ENCODE measurements around the gene COX6A1. TPM values are rescaled to one million over a fixed set of nuclear protein-coding genes. Genes with fewer than 3 reads are reported as not detected.
"Not testable (repeated sequence)": the region's sequence is repeated elsewhere in the genome, so short reads cannot be mapped to it uniquely, and the experiment has no call there.

COX6A1 gene
- total RNA-seq, 2 donors from 2014 or later, result 182 to 201 TPM

DNA sequence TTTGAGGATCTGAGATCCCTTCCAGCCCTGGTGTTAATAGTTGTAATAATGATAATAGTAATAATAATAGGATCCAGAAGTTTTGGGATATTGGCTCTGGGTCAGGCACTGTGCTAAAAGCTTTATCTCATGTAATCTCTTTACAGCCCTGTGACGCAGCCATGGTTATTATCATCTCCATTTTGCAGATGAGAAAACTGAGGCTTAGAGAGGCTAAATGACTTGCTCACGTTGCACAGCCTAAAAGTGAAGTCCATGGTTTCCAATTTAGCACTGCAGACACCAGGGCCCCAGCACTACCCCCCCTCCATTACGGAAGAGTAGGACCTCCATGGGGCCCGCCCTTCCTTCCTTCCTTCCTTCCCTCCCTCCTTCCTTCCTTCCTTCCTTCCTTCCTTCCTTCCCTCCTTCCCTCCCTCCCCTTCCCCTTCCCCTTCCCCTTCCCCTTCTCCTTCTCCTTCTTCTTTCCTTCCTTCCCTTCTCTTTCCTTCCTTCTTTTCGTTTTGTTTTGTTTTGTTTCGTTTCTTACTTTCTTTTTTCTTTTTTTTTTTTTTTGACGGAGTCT is 14.9 kb upstream of the COX6A1 start:
- ATAC-seq (no peak), DNase-seq (no peak)
- intact Hi-C loops (cut with DNase I), result no loop called here

GRCh38 chr12:120425797-120426196 is 12.1 kb upstream of the COX6A1 start:
- intact Hi-C loops (cut with DNase I), result no loop called here
- DNase-seq (no peak), ATAC-seq (peak in 1 of 2 donors; percentile 56)

DNA sequence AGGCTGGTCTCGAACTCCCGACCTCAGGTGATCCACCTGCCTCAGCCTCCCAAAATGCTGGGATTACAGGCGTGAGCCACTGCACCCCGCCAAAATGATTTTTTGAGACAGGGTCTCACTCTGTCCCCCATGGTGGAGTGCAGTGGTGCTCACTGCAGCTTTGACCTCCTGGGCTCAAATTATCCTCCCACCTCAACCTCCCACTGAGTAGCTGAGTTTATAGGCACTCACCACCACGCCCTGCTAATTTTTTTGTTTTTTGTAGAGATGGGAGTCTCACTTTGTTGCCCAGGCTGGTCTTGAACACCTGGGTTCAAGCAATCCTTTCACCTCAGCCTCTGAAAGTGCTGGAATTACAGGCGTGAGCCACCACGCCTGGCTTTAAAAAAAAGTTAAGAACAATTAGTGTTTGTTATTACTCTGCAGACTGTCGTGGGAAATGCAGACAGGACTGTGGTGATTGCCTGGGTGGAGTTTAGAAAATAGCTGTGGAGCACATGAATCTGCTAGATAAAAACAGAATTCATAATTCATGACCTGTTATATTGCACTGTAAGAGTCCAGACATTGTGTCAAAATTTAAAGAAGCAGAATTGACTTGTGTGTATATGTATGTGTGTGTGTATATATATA is 9.2 kb upstream of the COX6A1 start:
- DNase-seq, result no peak
- ATAC-seq, result no peak
- intact Hi-C loops (cut with DNase I), result no loop called here

GRCh38 chr12:120429368-120429767 is 8.5 kb upstream of the COX6A1 start:
- ATAC-seq, result no peak
- intact Hi-C loops (cut with DNase I), result no loop called here
- DNase-seq, result no peak

DNA sequence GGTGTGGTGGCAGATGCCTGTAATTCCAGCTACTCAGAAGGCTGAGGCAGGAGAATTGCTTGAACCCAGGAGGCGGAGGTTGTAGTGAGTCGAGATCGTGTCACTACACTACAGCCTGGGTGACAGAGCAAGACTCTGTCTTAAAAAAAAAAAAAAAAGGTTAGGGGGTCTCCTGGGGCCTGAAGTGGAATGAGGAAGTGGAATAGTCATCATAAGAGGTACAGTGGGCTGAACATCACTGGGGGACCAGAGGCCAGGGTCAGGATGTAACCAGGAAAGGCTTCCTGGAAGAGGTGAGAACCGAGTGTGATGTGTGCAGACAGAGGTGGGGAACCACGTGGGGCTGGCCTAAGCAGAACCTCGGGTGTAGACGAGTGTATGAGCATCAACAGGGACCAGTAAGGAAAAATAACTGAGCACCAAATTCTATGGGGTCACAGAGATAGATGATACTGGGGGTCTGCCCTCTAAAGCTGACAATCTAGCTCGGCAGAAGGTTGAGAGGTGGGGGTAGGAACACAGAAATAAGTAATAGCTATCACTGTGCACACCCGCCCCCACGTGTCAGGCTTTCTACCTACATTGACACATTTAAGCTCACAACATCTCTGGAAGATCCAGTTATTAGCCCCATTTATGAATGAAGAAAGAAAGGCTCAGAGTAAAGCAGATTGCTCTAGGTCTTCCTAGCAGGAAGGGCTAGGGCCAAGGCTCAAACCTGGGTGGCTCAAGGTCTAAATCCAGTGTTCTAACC is 5.0 kb upstream of the COX6A1 start:
- no peak for DNase-seq
- intact Hi-C loops (cut with DNase I), result loop anchor here in 1 of 2 donors (5.0 kb wide), 1 partner anchor 76 kb away; no protein-coding TSS in a partner anchor
- no peak for ATAC-seq

DNA sequence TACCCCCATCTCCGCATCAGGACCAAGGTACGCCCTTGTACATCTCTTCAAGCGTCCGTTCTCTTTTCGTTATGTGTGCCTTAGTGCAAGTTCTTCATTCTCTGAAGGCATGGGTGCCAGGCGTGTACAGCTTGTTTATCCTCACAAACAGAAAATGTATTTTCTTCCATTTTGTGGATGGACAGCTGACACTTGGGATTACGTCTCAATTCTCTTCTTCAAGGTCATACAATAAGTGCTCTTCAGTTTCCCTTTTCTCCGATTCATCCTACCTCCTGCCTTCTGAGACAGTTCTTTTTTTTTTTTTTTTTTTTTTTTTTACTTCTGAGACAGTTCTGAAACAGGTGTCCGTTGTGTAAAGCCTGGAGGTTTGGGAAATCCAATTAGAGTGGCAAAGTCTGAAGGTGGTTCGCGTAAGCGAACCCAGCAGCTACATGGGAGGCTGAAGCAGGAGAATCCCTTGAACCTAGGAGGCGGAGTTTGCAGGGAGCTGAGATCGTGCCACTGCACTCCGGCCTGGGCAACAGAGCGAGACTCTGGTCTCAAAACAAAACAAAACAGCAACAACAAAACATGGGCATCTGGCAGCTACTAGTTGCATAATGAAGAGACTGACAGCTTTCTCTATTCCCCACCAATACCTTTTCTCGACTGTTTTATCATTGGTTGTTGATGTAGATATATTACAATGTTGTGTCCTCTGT is 734 bp downstream of the COX6A1 start:
- peak in 1 of 2 donors; percentile 6 for ATAC-seq
- intact Hi-C loops (cut with DNase I), result no loop called here
- no peak for DNase-seq

DNA sequence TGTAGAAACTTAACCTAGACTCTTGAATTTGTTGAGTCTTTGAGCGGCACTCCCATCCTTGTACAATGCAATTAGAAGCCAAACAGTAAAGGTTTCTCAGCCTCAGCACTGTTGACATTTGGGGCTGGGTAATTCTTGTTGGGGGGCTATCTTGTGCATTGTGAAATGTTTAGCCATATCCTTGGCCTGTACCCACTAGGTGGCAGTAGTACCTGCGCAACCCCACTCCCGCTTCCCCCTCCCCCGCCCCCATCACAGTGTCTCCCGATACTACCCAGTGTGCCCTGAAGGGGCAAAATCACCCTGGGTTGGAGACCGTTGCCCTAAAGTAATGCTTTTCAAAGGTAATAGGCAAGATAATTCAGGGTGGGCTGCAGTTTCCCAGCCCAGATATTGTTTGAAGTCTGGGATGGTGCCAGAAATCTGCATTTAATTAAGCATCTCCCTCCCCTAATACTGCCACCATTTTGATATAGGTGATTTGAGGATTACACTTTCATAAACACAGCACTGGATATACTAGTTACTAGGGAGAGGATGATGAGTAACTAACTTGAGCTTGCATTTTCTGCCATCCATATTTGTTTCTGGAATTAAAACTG is 1.8 kb downstream of the COX6A1 start:
- ATAC-seq (peak; percentile 16 to 41), DNase-seq (peak; percentile 41)
- intact Hi-C loops (cut with DNase I), result no loop called here

- no peak for ATAC-seq
- intact Hi-C loops (cut with DNase I), result no loop called here
These were observed 6.8 kb downstream of the COX6A1 start for GRCh38 chr12:120444676-120445075.

GRCh38 chr12:120445911-120446843 is 8.3 kb downstream of the COX6A1 start, which contains the start of the genes GATC and TRIAP1:
Gene GATC, plus strand, starts transcription at chr12:120446444. Its CDS starts 37 bp downstream, at chr12:120446481.
Gene TRIAP1, minus strand, starts transcription at chr12:120446384. Its CDS starts 12 bp downstream, at chr12:120446372.
- peak; percentile 83 for DNase-seq
- intact Hi-C loops (cut with DNase I), result no loop called here
- peak; percentile 98 to 99 for ATAC-seq

More at GRCh38 chr12:120444676-120445075, 6.8 kb downstream of the COX6A1 start:
- DNase-seq, result no peak

GRCh38 chr12:120446844-120447178 is 8.9 kb downstream of the COX6A1 start:
- intact Hi-C loops (cut with DNase I); DNase-seq: not testable (repeated sequence)
- peak in 1 of 2 donors; percentile 1 for ATAC-seq

- no peak for ATAC-seq
- no peak for DNase-seq
- intact Hi-C loops (cut with DNase I), result no loop called here
These were observed 10.1 kb downstream of the COX6A1 start for GRCh38 chr12:120447992-120448391.

- DNase-seq; ATAC-seq; intact Hi-C loops (cut with DNase I): not testable (repeated sequence)
These were observed 14.6 kb downstream of the COX6A1 start for GRCh38 chr12:120452524-120452923.

- ATAC-seq, result no peak
These were observed 15.3 kb downstream of the COX6A1 start for GRCh38 chr12:120453060-120453750.

GRCh38 chr12:120453977-120454376 is 16.1 kb downstream of the COX6A1 start:
- intact Hi-C loops (cut with DNase I), result no loop called here
- peak in 1 of 2 donors; percentile 34 for ATAC-seq
- DNase-seq, result no peak

More at GRCh38 chr12:120453060-120453750, 15.3 kb downstream of the COX6A1 start:
- no peak for DNase-seq
- intact Hi-C loops (cut with DNase I), result no loop called here

DNA sequence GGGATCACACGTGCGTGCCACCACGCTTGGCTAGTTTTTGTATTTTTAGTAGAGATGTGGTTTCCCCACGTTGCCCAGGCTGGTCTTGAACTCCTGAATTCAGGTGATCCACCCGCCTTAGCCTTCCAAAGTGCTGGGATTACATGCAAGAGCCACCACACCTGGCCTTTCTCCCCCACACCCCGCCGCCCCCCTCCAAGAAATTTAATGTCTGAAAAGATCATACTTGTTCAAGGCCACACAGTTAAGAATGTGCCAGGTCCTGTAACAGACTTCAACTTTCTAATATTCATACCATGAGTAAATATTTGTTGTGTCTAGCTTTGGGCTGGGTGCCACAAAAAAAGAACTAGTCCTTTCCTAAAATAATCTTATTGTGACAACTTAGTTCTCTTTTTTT is 17.4 kb downstream of the COX6A1 start:
- no peak for DNase-seq
- intact Hi-C loops (cut with DNase I), result no loop called here
- ATAC-seq, result no peak

- ATAC-seq (no peak), DNase-seq (no peak)
- intact Hi-C loops (cut with DNase I), result no loop called here
These were observed 19.2 kb downstream of the COX6A1 start for GRCh38 chr12:120457133-120457532.

GRCh38 chr12:120460157-120460556 is 22.2 kb downstream of the COX6A1 start:
- DNase-seq (no peak), ATAC-seq (no peak)
- intact Hi-C loops (cut with DNase I), result no loop called here
